Psoas muscle (tissue), 8 donors: ENCODE results near the gene DNAJB1. TPM values are rescaled to one million over a fixed set of nuclear protein-coding genes. Genes with fewer than 3 reads are reported as not detected.
A peak's percentile ranks its signal among the peaks of the same experiment; 100 is the strongest.

Experiments used
- ATAC-seq, 4 donors: fragments of 200-7000 bp; cut with Tn5 transposase; one replicate each; pipeline ENCODE4 v1.9.1; 2020; ENCODE audit warnings: moderate library complexity in 3 of 4, mild to moderate bottlenecking in 2 of 4
- DNase-seq, 2 donors: peaks; one replicate each; pipeline ENCODE4 v3.0.0-alpha.2; 2020
- H3K27ac ChIP-seq: fragments of 200-600 bp; one replicate; pipeline ENCODE4 v1.8.0; 2022
- H3K27me3 ChIP-seq, 3 donors: fragments of 200-600 bp in 1 of 3; one replicate each; pipeline versions ENCODE4 v1.6.1 to v1.8.0; 2013 to 2022; ENCODE audit warnings: low read length in 2 of 3, mild to moderate bottlenecking in 2 of 3, moderate library complexity in 1 of 3; ENCODE audit not compliant: insufficient read depth in 3 of 3
- H3K36me3 ChIP-seq, 2 donors: fragments of 200-600 bp in 1 of 2; one replicate each; pipeline versions ENCODE4 v1.6.1 to v1.8.0; 2013 to 2022; ENCODE audit warnings: low read depth in 1 of 2, mild to moderate bottlenecking in 1 of 2, moderate library complexity in 1 of 2; ENCODE audit not compliant: insufficient read depth in 1 of 2
- H3K4me1 ChIP-seq: fragments of 200-600 bp; one replicate; pipeline ENCODE4 v1.8.0; 2022
- H3K4me3 ChIP-seq: fragments of 200-600 bp; one replicate; pipeline ENCODE4 v1.8.0; 2022; ENCODE audit warnings: mild to moderate bottlenecking
- H3K9me3 ChIP-seq: fragments of 200-600 bp; one replicate; pipeline ENCODE4 v1.8.0; 2022
- CTCF ChIP-seq: fragments of 200-600 bp; IDR thresholded peaks from one replicate; pipeline ENCODE4 v1.8.0; 2022; ENCODE audit warnings: antibody characterized with exemption
- WGBS, 3 donors: extraction: QIAGEN DNeasy Blood & Tissue Kit; methylation state at CpG; one replicate each; pipeline versions ENCODE4 v1.1.6 to v1.1.7; 2013; 5-methylcytosine and 5-hydroxymethylcytosine counted together
- intact Hi-C, 2 donors: fragments of 100-400 bp; cut with DNase I; formaldehyde crosslinking; loops; one replicate each; pipeline versions ENCODE4 v1.11.0 to v1.14.2; 2022
- polyA plus RNA-seq, 3 donors: library from polyadenylated mRNA; stranded (reverse); fragments of 200-250 nt; gene quantifications; one replicate each; pipeline ENCODE4 v1.2.3, GENCODE V29; 2013
- total RNA-seq, 4 donors: library from RNA; stranded (reverse); fragmentation: NEBNext Ultra II Directional in 2 of 4; extraction: Animal tissue kit (Norgen Biotek cat#: 25700) in 2 of 4; gene quantifications; one replicate each; pipeline versions ENCODE4 v1.2.1 to v1.2.4, GENCODE V29; 2021 to 2023
- donor health status: healthy with polysubstance abuse.
- donor health status: DM: no; HTN: no; CAD: no; lungs with moderate emphysema.
- donor health status: Bipolar disorder and iron deficiency.
- donor health status: healthy.
- donor health status: DM: yes; HTN: yes; CAD: no.
- donor health status: DM: no; HTN: no; CAD: no.
- donor health status: DM: no; HTN: no; CAD: no.
- donor health status: DM: yes; HTN: yes; CAD: no.

Gene DNAJB1
- total and polyA plus RNA-seq, 7 donors, result 20.8 to 105 (median 32.6) TPM

- peak in 1 of 2 donors; percentile 30 for DNase-seq
- no peak for ATAC-seq
- intact Hi-C loops, result loop anchor here in 1 of 2 donors (5.0 kb wide), 1 partner anchor 43 kb away; no protein-coding TSS in a partner anchor
- peak overlapping the region; percentile 82 for H3K4me3 ChIP-seq
- WGBS, 3 donors, result 77 to 88% (median 79%) methylated on average over 22 of the region's 22 CpGs
- H3K27me3 ChIP-seq, result no peaks in the 10 kb centered on the region
- peaks cover 10 to 36% of the 10 kb centered on the region in 2 donors for H3K36me3 ChIP-seq
- peak overlapping the region; percentile 98 for H3K27ac ChIP-seq
- peaks cover 32% of the 10 kb centered on the region for H3K4me1 ChIP-seq
- no peaks in the 10 kb centered on the region for H3K9me3 ChIP-seq
- no peak for TF ChIP-seq CTCF
These were observed 1.2 kb upstream of the DNAJB1 start for GRCh38 chr19:14519245-14519859.

- 0 to 1% (median 0%) methylated on average over 22 to 32 of the region's 32 CpGs for WGBS, 3 donors
- Histone ChIP-seq H3K27me3 (no peaks in the 10 kb centered on the region), H3K4me1 (peaks cover 42% of the 10 kb centered on the region), H3K36me3 (peaks cover 10 to 35% of the 10 kb centered on the region in 2 donors), H3K9me3 (no peaks in the 10 kb centered on the region), H3K27ac (peak overlapping the region; percentile 98), H3K4me3 (peak overlapping the region; percentile 82)
- intact Hi-C loops, result loop anchor here in 1 of 2 donors (5.0 kb wide), 1 partner anchor 45 kb away; no protein-coding TSS in a partner anchor
- TF ChIP-seq CTCF, result no peak
- ATAC-seq (peak in 1 of 4 donors; percentile 7), DNase-seq (no peak)
These were observed 754 bp downstream of the DNAJB1 start for GRCh38 chr19:14517446-14517839.

- intact Hi-C loops, result loop anchor here in 1 of 2 donors (5.0 kb wide), 1 partner anchor 45 kb away; no protein-coding TSS in a partner anchor
- WGBS, 3 donors, result 8 to 19% (median 13%) methylated on average over 22 of the region's 22 CpGs
- Histone ChIP-seq H3K4me1 (peaks cover 42% of the 10 kb centered on the region), H3K27ac (peak overlapping the region; percentile 98), H3K36me3 (peaks cover 10 to 35% of the 10 kb centered on the region in 2 donors), H3K27me3 (no peaks in the 10 kb centered on the region), H3K9me3 (no peaks in the 10 kb centered on the region), H3K4me3 (peak overlapping the region; percentile 82)
- no peak for TF ChIP-seq CTCF
- DNase-seq, result no peak
- no peak for ATAC-seq
These were observed 1.3 kb downstream of the DNAJB1 start for GRCh38 chr19:14516746-14517438.

GRCh38 chr19:14516048-14516534, 2.1 kb downstream of the DNAJB1 start:
- Histone ChIP-seq H3K4me1 (peaks cover 42% of the 10 kb centered on the region), H3K9me3 (no peaks in the 10 kb centered on the region), H3K4me3 (peak overlapping the region; percentile 82), H3K27me3 (no peaks in the 10 kb centered on the region), H3K27ac (peak overlapping the region; percentile 41), H3K36me3 (peaks cover 10 to 35% of the 10 kb centered on the region in 2 donors)
- TF ChIP-seq CTCF, result no peak
- WGBS, 3 donors, result 51 to 63% (median 55%) methylated on average over 15 of the region's 15 CpGs
- intact Hi-C loops, result loop anchor here in 1 of 2 donors (5.0 kb wide), 1 partner anchor 46 kb away; no protein-coding TSS in a partner anchor
- DNase-seq (no peak), ATAC-seq (no peak)
